Loucy (cell line): ENCODE results near the gene NRAS.

ENCODE experiments used
- H2AFZ ChIP-seq: fragments of 200-600 bp; sonication (generic); 2 replicates; pipeline ENCODE4 v1.6.0; 2016; ENCODE audit warnings: antibody characterized with exemption, mild to moderate bottlenecking, low read length, moderate library complexity
- H3F3A ChIP-seq: fragments of 200-600 bp; 2 replicates; pipeline ENCODE4 v1.6.0; 2016; ENCODE audit warnings: antibody characterized with exemption, low read depth, mild to moderate bottlenecking
- H3K27me3 ChIP-seq: fragments of 200-600 bp; sonication (generic); 2 replicates; pipeline ENCODE4 v1.6.1; 2014; ENCODE audit warnings: low read length, mild to moderate bottlenecking; ENCODE audit not compliant: insufficient read depth, poor library complexity, severe bottlenecking
- H3K36me3 ChIP-seq: fragments of 200-600 bp; sonication (generic); 2 replicates; pipeline ENCODE4 v1.6.1; 2016; ENCODE audit warnings: low read length; ENCODE audit not compliant: insufficient read depth
- H3K4me1 ChIP-seq: fragments of 200-600 bp; sonication (generic); 2 replicates; pipeline ENCODE4 v1.5.1; 2014; ENCODE audit warnings: low read length, mild to moderate bottlenecking; ENCODE audit not compliant: insufficient read depth, poor library complexity, severe bottlenecking
- H3K4me2 ChIP-seq: fragments of 200-600 bp; sonication (generic); 2 replicates; pipeline ENCODE4 v1.6.0; 2014; ENCODE audit warnings: antibody characterized with exemption, low read length, low read depth, mild to moderate bottlenecking; ENCODE audit not compliant: poor library complexity, severe bottlenecking
- H3K4me3 ChIP-seq: fragments of 200-600 bp; sonication (generic); 2 replicates; pipeline ENCODE4 v1.5.1; 2014; ENCODE audit warnings: low read length, mild to moderate bottlenecking, mixed read lengths; ENCODE audit not compliant: poor library complexity, severe bottlenecking
- H3K79me2 ChIP-seq: fragments of 200-600 bp; sonication (generic); 2 replicates; pipeline ENCODE4 v1.6.1; 2014; ENCODE audit warnings: low read length; ENCODE audit not compliant: insufficient read depth
- H3K9ac ChIP-seq: fragments of 200-600 bp; sonication (generic); 2 replicates; pipeline ENCODE4 v1.6.0; 2014; ENCODE audit warnings: mild to moderate bottlenecking, low read depth, low read length, moderate library complexity; ENCODE audit not compliant: poor library complexity, severe bottlenecking
- H3K9me2 ChIP-seq: fragments of 200-600 bp; sonication (generic); replicated peaks from 2 replicates; pipeline ENCODE4 v1.6.1; 2016; ENCODE audit warnings: low read depth, low read length, mixed read lengths
- H3K9me3 ChIP-seq: fragments of 200-600 bp; sonication (generic); 2 replicates; pipeline ENCODE4 v1.6.1; 2014; ENCODE audit warnings: mild to moderate bottlenecking, antibody characterized with exemption, low read length, low read depth; ENCODE audit not compliant: insufficient read depth
- H4K20me1 ChIP-seq: fragments of 200-600 bp; sonication (generic); 2 replicates; pipeline ENCODE4 v1.6.0; 2014; ENCODE audit warnings: antibody characterized with exemption, low read length, mild to moderate bottlenecking; ENCODE audit not compliant: insufficient read depth, poor library complexity, severe bottlenecking
- EZH2phosphoT487 ChIP-seq: fragments of 200-600 bp; IDR thresholded peaks from 2 replicates; pipeline ENCODE4 v1.6.1; 2018; ENCODE audit warnings: antibody characterized with exemption, mild to moderate bottlenecking, moderate library complexity, borderline replicate concordance
- TF ChIP-seq, protein P1 (sequence below): fragments of 200-600 bp; sonication (generic); conservative IDR thresholded peaks from 2 replicates; pipeline ENCODE4 v1.5.1; 2014; ENCODE audit warnings: mild to moderate bottlenecking, antibody characterized with exemption, low read length

Gene NRAS

DNA sequence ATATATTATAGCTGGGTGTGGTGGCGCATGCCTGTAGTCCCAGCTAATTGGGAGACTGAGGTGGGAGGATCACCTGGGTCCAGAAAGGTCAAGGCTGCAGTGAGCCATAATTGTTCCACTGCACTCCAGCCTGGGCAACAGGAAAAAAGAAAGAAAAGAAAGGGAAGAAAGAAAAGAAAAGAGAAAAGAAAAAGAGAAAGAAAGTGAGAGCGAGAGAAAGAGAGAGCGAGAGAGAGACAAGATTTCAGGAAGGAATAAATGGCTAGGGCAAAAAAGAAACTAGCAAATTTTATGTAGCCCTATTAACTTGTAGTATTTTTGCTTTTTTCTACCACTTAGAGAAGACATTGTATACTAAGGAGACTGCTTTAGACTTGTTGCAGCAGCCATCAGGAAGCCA is 6.2 kb downstream of the NRAS start:
- peaks cover 13% of the 10 kb centered on the region for H4K20me1 ChIP-seq
- H3K9me2 ChIP-seq = no peaks in the 10 kb centered on the region
- no peak overlapping the region for H3K4me3 ChIP-seq
- no peaks in the 10 kb centered on the region for H3F3A ChIP-seq
- no peak overlapping the region for H3K4me2 ChIP-seq
- H2AFZ ChIP-seq = no peak overlapping the region
- peaks cover 29% of the 10 kb centered on the region for H3K79me2 ChIP-seq
- TF ChIP-seq EZH2phosphoT487 = no peak
- TF ChIP-seq, protein P1, sequence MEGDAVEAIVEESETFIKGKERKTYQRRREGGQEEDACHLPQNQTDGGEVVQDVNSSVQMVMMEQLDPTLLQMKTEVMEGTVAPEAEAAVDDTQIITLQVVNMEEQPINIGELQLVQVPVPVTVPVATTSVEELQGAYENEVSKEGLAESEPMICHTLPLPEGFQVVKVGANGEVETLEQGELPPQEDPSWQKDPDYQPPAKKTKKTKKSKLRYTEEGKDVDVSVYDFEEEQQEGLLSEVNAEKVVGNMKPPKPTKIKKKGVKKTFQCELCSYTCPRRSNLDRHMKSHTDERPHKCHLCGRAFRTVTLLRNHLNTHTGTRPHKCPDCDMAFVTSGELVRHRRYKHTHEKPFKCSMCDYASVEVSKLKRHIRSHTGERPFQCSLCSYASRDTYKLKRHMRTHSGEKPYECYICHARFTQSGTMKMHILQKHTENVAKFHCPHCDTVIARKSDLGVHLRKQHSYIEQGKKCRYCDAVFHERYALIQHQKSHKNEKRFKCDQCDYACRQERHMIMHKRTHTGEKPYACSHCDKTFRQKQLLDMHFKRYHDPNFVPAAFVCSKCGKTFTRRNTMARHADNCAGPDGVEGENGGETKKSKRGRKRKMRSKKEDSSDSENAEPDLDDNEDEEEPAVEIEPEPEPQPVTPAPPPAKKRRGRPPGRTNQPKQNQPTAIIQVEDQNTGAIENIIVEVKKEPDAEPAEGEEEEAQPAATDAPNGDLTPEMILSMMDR = no peak
- H3K9me3 ChIP-seq = no peaks in the 10 kb centered on the region
- H3K36me3 ChIP-seq = peaks cover 54% of the 10 kb centered on the region
- peaks cover 6% of the 10 kb centered on the region for H3K4me1 ChIP-seq
- H3K9ac ChIP-seq = no peak overlapping the region
- H3K27me3 ChIP-seq = no peaks in the 10 kb centered on the region

DNA sequence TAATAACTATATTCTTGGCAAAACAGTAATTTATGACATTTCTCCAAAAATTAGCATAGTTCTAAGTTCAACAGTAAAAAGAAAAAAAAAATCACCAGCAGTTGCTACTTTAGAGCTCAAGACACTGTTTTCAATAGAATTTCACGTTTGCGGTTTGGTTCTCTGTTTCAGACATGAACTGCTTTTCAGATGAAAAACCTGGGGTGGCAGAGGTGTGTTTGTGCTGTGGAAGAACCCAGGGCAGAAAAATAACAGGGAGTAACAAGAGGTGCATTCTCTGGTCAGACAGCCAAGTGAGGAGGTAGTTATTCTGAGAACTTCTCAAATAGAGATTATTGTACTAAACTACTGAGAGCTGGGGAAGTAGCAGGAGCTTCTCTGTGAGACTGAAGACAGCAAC is 9.0 kb downstream of the NRAS start:
- H3K79me2 ChIP-seq = peaks cover 2% of the 10 kb centered on the region; the same call in 1 of the 2 replicates
- no peaks in the 10 kb centered on the region for H4K20me1 ChIP-seq
- peaks cover 42% of the 10 kb centered on the region for H3K36me3 ChIP-seq
- H3K4me2 ChIP-seq = no peak overlapping the region
- H3K9ac ChIP-seq = no peak overlapping the region
- no peak overlapping the region for H2AFZ ChIP-seq
- no peaks in the 10 kb centered on the region for H3K9me3 ChIP-seq
- no peaks in the 10 kb centered on the region for H3F3A ChIP-seq
- H3K9me2 ChIP-seq = no peaks in the 10 kb centered on the region
- no peaks in the 10 kb centered on the region for H3K4me1 ChIP-seq
- TF ChIP-seq, protein P1 = no peak
- no peak for TF ChIP-seq EZH2phosphoT487
- no peak overlapping the region for H3K4me3 ChIP-seq
- no peaks in the 10 kb centered on the region for H3K27me3 ChIP-seq

DNA sequence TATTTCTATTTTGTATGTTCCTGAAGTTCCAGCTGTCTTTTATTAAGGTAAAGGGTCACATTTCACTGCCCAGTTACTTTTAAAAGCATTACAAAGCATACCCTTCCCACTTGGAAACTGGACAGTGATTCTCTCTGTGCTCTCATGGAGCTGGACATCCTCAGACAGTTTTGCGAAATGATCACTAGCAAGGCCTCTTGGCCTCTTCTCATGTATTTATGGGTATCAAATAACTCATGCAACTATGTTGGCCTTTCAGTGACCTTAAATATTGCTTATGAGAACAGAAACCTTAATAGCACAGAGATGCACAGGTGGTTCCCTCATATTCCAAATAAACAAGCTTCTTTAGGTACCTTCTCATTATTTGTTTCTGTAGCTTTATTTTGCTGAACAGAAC is 13.3 kb downstream of the NRAS start:
- H3K4me2 ChIP-seq = no peak overlapping the region
- no peaks in the 10 kb centered on the region for H3K4me1 ChIP-seq
- H3K9ac ChIP-seq = no peak overlapping the region
- H3K79me2 ChIP-seq = no peaks in the 10 kb centered on the region
- H3K9me2 ChIP-seq = no peaks in the 10 kb centered on the region
- no peaks in the 10 kb centered on the region for H4K20me1 ChIP-seq
- H3K36me3 ChIP-seq = peaks cover 20% of the 10 kb centered on the region
- no peaks in the 10 kb centered on the region for H3F3A ChIP-seq
- TF ChIP-seq EZH2phosphoT487 = no peak
- TF ChIP-seq, protein P1 = no peak
- H3K4me3 ChIP-seq = no peak overlapping the region
- no peak overlapping the region for H2AFZ ChIP-seq
- H3K9me3 ChIP-seq = no peaks in the 10 kb centered on the region
- H3K27me3 ChIP-seq = no peaks in the 10 kb centered on the region
